Measurements from ENCODE around the gene RXRA.

RXRA gene

DNA sequence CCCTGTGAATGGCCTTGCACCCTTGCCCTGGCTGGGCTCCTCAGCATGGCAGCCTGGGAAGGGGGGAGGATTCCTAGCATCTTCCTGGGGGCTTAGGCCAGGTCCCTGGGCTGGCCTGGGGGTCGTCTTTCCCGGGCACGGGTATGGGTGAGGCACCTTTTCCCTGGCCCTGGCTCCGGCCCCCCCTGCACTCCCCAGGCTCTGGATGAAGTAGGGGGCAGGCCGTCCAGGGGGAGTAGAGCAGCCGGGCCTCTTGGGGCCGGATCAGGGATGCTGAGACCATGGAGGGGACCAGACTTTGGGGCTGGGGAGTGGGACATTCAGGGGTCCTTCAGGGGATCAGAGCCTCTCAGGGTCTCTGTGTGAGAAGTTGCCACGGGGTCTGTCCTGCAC, 6.6 kb downstream of the RXRA start:
- no peak for DNase-seq (ENCODE audit: low read depth, low spot score)
- no peak overlapping the region for H3K4me3 ChIP-seq (ENCODE audit: low read depth, low read length)
- ChIA-PET POLR2A (no interaction called here), CTCF (interaction anchor here (1.4 kb wide), 1 partner anchor 162 kb away, joined by 4 read pairs; no protein-coding TSS in a partner anchor)
- TF ChIP-seq CTCF (IDR thresholded peaks at IDR 0.05; ENCODE audit: insufficient read depth, low read length, missing control alignments): no peak

DNA sequence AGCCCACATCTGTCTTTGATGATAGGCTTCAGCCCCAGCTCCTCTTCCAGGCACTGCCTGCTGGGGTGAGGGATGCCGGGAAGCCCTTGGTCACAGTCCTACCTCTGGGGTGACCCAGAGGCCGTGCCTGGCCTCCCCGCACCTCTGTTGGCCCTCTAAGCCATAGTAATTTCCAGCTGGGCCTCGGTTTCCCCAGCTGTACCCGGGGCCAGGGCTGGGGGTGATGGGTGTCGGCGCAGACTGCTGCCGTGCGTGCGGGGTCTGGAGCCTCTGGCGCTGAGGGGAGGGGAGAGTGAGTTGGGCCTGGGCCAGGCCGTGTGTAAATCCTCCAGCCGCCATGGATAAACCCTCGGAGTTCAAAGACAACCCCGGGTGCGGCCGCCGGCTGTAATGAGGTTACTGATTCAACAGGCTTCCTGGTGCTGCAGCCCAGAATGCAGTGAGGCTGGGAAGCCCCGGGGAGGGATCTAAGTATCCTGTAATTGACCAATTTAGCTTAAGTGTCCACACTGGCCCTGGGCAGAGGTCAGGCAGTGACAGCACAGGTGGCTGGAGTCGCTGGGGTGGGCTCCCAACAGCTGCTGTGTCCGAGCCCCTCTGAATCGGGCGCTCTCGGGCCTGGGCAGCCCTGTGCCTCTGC, 7.1 kb downstream of the RXRA start:
- no peak for DNase-seq (ENCODE audit: low read depth, low spot score)
- no peak overlapping the region for H3K4me3 ChIP-seq (ENCODE audit: low read depth, low read length)
- POLR2A ChIA-PET: no interaction called here
- no peak for TF ChIP-seq CTCF (IDR thresholded peaks at IDR 0.05; ENCODE audit: insufficient read depth, low read length, missing control alignments)
- CTCF ChIA-PET: interaction anchor here (1.4 kb wide), 1 partner anchor 162 kb away, joined by 4 read pairs; no protein-coding TSS in a partner anchor

DNA sequence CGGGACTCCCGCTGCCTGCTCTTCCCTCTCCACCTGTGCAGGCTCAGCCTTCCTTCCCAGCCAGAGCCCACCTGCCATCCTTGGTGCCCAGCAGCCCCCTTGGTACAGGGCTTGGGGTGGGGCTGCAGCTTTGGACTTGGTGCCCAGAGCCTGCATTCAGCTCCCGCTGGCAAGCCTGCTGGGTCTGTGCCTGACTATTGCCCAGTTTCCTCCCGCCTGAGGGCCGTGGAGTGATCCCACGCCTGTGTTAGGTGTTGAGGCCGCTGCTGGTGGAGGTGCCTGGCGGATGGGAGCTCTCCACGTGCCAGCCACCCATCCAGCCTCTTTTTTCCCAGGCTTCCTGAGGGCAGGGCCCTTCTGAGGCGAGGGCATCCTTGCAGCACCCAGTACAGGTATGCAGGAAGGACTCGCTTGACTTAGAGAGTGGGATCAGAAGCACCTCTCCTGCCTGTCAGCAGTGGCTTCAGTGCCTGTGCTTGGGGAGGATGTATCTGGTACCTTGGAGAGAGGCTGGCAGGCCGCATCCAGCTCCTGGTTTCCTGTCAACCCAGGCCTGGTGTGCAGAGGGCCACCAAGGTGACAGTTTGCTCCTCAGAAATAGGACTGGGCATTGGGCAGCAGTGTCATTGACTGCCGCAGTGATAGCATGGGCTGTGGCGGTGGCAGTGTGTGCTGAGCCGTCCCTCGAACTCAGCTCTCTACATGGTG, 7.8 kb downstream of the RXRA start:
- TF ChIP-seq CTCF (IDR thresholded peaks at IDR 0.05; ENCODE audit: insufficient read depth, low read length, missing control alignments): no peak
- ChIA-PET CTCF (interaction anchor here (1.4 kb wide), 1 partner anchor 163 kb away, joined by 4 read pairs; no protein-coding TSS in a partner anchor), POLR2A (interaction anchor here (0.7 kb wide), 1 partner anchor 8 kb away, joined by 4 read pairs; the partner anchor contains the start of gene RXRA)
- DNase-seq (ENCODE audit: low read depth, low spot score): no peak
- H3K4me3 ChIP-seq (ENCODE audit: low read depth, low read length): no peak overlapping the region

GRCh38 chr9:134335061-134335460, 8.8 kb downstream of the RXRA start:
- TF ChIP-seq CTCF (IDR thresholded peaks at IDR 0.05; ENCODE audit: insufficient read depth, low read length, missing control alignments): no peak
- POLR2A ChIA-PET: no interaction called here
- DNase-seq (ENCODE audit: low read depth, low spot score): no peak
- CTCF ChIA-PET: interaction anchor here (0.8 kb wide), 1 partner anchor 65 kb away, joined by 3 read pairs; no protein-coding TSS in a partner anchor
- H3K4me3 ChIP-seq (ENCODE audit: low read depth, low read length): no peak overlapping the region

DNA sequence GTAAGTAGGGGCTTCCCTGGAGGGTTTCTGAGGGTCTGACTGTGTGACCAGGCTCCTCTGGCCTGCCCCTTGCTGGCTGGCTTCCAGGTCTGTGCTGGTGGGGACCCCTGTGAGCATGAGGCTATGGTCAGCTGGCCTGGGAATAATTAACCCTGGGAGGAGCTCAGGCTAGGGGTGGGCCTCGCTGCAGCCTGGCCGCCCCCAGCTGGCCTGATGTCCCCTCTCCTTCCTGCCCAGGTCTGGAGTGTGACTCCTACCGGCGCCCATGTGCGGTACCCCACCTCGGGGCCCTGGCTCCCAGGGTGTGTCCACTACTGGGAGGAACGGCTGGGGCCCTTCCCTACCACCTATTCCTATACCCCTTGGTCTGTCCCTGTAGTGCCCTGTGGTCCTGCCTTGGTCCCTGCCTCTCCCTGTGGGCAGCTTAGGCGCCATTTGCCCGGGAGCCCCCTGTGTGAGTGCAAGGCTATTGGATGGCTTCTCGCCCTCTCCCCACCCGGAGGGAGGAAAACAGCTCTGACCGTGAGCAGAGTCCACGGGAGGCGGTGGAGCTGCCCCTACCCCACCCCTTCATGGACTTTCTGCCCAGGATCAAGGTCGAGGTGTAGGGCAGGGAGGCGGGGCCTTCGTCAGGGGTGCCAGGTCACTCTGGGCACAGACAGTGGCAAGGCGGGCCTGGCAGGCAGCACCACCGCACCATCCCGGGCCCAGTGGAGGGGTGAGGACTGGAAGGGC, 9.4 kb downstream of the RXRA start:
- POLR2A ChIA-PET: no interaction called here
- CTCF ChIA-PET: interaction anchor here (0.8 kb wide), 1 partner anchor 64 kb away, joined by 3 read pairs; no protein-coding TSS in a partner anchor
- no peak for TF ChIP-seq CTCF (IDR thresholded peaks at IDR 0.05; ENCODE audit: insufficient read depth, low read length, missing control alignments)
- H3K4me3 ChIP-seq (ENCODE audit: low read depth, low read length): no peak overlapping the region
- DNase-seq (ENCODE audit: low read depth, low spot score): no peak

GRCh38 chr9:134336228-134336627, 10.0 kb downstream of the RXRA start:
- no peak for DNase-seq (ENCODE audit: low read depth, low spot score)
- no peak for TF ChIP-seq CTCF (IDR thresholded peaks at IDR 0.05; ENCODE audit: insufficient read depth, low read length, missing control alignments)
- H3K4me3 ChIP-seq (ENCODE audit: low read depth, low read length): no peak overlapping the region
- ChIA-PET POLR2A (no interaction called here), CTCF (no interaction called here)
